IMR-90 (cell line): Measurements from ENCODE around the gene MXRA8.

Experiments
- BHLHE40 ChIP-seq: fragments of 150-350 bp; IDR thresholded peaks from 2 replicates; pipeline ENCODE4 v1.6.1; 2016; ENCODE audit warnings: mild to moderate bottlenecking, low read depth, low read length
- CHD1 ChIP-seq: IDR thresholded peaks from 2 replicates; pipeline ENCODE4 v1.6.1; 2012; ENCODE audit warnings: low read depth, low read length, improper control_type of control experiment
- MAFK ChIP-seq: IDR thresholded peaks from 2 replicates; pipeline ENCODE4 v1.6.1; 2012; ENCODE audit warnings: low read depth, low read length, improper control_type of control experiment
- MAZ ChIP-seq: IDR thresholded peaks from 2 replicates; pipeline ENCODE4 v1.6.1; 2012; ENCODE audit warnings: low read depth, mild to moderate bottlenecking, low read length, improper control_type of control experiment, moderate library complexity, borderline replicate concordance
- NFE2L2 ChIP-seq: fragments of 150-350 bp; IDR thresholded peaks from 2 replicates; pipeline ENCODE4 v1.6.1; 2016; ENCODE audit warnings: low read depth, mild to moderate bottlenecking, low read length
- POLR2A ChIP-seq: IDR thresholded peaks from 2 replicates; pipeline ENCODE4 v1.6.1; 2012; ENCODE audit warnings: mild to moderate bottlenecking, low read depth, low read length
- SMC3 ChIP-seq: fragments of 150-350 bp; IDR thresholded peaks from 2 replicates; pipeline ENCODE4 v1.6.1; 2016; ENCODE audit warnings: low read depth, mild to moderate bottlenecking, antibody characterized with exemption, low read length, moderate library complexity
- TF ChIP-seq, protein P1 (sequence below): conservative IDR thresholded peaks from 2 replicates; pipeline ENCODE4 v1.5.1; 2012; ENCODE audit warnings: mild to moderate bottlenecking, low read depth, low read length, improper control_type of control experiment
- TF ChIP-seq, protein P2 (sequence below): fragments of 150-350 bp; IDR thresholded peaks from 2 replicates; pipeline ENCODE4 v1.6.1; 2016; ENCODE audit warnings: low read depth, mild to moderate bottlenecking, low read length, moderate library complexity, borderline replicate concordance

DNA sequence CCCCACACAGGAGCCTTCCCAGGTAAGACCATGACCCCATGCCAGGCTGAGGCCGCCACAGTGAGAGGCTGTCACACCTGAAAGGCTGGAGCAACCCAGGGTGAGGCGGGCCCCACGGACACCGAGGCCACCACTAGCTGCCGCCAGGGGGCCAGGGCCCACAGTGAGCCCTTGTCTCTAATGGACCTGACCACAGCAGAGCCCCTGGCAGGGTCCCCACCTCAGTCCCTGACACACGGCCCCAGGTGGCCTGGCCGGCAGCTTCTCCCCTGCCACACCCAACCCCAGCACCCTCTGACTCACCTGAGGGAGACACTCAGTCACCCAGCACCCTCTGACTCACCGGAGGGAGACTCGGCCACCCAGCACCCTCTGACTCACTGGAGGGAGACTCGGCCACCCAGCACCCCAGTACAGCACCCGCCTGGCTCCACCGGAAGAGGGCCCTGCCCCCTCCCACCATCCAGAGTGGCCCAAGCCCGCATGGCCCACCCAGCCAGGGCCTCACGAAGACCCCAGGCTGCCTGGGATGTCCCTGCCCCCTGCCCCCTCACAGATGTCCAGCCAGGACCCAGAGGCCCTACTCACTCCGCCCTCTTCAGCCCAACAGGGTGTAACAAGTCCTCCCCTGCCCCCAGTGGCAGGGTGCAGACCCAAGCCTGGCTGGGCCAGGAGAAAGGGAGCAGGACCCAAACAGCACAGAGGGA lies 13.5 kb downstream of the MXRA8 start:
- TF ChIP-seq SMC3 (no peak), POLR2A (no peak), CHD1 (no peak), NFE2L2 (no peak), MAZ (no peak), MAFK (no peak), BHLHE40 (0 out of 2 replicates have a peak, but pooled peaks have one; percentile 16)
- TF ChIP-seq, protein P1, sequence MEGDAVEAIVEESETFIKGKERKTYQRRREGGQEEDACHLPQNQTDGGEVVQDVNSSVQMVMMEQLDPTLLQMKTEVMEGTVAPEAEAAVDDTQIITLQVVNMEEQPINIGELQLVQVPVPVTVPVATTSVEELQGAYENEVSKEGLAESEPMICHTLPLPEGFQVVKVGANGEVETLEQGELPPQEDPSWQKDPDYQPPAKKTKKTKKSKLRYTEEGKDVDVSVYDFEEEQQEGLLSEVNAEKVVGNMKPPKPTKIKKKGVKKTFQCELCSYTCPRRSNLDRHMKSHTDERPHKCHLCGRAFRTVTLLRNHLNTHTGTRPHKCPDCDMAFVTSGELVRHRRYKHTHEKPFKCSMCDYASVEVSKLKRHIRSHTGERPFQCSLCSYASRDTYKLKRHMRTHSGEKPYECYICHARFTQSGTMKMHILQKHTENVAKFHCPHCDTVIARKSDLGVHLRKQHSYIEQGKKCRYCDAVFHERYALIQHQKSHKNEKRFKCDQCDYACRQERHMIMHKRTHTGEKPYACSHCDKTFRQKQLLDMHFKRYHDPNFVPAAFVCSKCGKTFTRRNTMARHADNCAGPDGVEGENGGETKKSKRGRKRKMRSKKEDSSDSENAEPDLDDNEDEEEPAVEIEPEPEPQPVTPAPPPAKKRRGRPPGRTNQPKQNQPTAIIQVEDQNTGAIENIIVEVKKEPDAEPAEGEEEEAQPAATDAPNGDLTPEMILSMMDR: peak; percentile 30; the same call in 1 of the 2 replicates
- TF ChIP-seq, protein P2, sequence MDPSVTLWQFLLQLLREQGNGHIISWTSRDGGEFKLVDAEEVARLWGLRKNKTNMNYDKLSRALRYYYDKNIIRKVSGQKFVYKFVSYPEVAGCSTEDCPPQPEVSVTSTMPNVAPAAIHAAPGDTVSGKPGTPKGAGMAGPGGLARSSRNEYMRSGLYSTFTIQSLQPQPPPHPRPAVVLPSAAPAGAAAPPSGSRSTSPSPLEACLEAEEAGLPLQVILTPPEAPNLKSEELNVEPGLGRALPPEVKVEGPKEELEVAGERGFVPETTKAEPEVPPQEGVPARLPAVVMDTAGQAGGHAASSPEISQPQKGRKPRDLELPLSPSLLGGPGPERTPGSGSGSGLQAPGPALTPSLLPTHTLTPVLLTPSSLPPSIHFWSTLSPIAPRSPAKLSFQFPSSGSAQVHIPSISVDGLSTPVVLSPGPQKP: no peak
